IMR-90 (cell line): Measurements from ENCODE around the gene UXS1. TPM values are rescaled to one million over a fixed set of nuclear protein-coding genes. Genes with fewer than 3 reads are reported as not detected.

Experiments used
- ATAC-seq: fragments of 200-7000 bp; cut with Tn5 transposase; 2 replicates; pipeline ENCODE4 v1.9.1; 2020; ENCODE audit warnings: low read depth, mild to moderate bottlenecking, moderate library complexity
- BruUV-seq: library from RNA; stranded (reverse); fragments of 400-500 nt; replicated peaks from 2 replicates; lab custom pipeline; 2021; lab: Mats Ljungman, UMichigan
- CTCF ChIA-PET: fragments of 300-600 bp; formaldehyde crosslinking; extraction: SDS; loops from one replicate; lab custom pipeline; 2021; ENCODE audit warnings: antibody characterized with exemption; lab: Yijun Ruan, JAX
- POLR2A ChIA-PET: fragments of 300-600 bp; sonication (Branson Sonifier 250); formaldehyde crosslinking; loops from one replicate; lab custom pipeline; 2022; ENCODE audit warnings: antibody characterized with exemption; ENCODE audit not compliant: unreplicated experiment; lab: Charles Lee
- DNase-seq: peaks from one replicate; pipeline ENCODE4 v3.0.0; 2013
- H2AFZ ChIP-seq: replicated peaks from 2 replicates; pipeline ENCODE3; 2013; ENCODE audit warnings: low read length, mild to moderate bottlenecking; ENCODE audit not compliant: poor library complexity
- H2AK5ac ChIP-seq: 2 replicates; pipeline ENCODE4 v1.6.1; 2013; ENCODE audit warnings: low read depth, low read length, inconsistent platforms
- H2AK9ac ChIP-seq: replicated peaks from 2 replicates; pipeline ENCODE3; 2013; ENCODE audit warnings: mild to moderate bottlenecking, low read depth, low read length, moderate library complexity; ENCODE audit not compliant: poor library complexity
- H2BK120ac ChIP-seq: 2 replicates; pipeline ENCODE4 v1.6.1; 2013; ENCODE audit warnings: low read depth, low read length, inconsistent platforms
- H2BK15ac ChIP-seq: 3 replicates; pipeline ENCODE4 v1.6.1; 2013; ENCODE audit warnings: low read depth, low read length, inconsistent platforms
- H2BK20ac ChIP-seq: 2 replicates; pipeline ENCODE4 v1.6.1; 2013; ENCODE audit warnings: low read depth, mild to moderate bottlenecking, inconsistent platforms, low read length, moderate library complexity
- H2BK5ac ChIP-seq: 2 replicates; pipeline ENCODE4 v1.6.1; 2013; ENCODE audit warnings: mild to moderate bottlenecking, low read depth, low read length, inconsistent platforms; ENCODE audit not compliant: poor library complexity, severe bottlenecking
- H3K14ac ChIP-seq: replicated peaks from 2 replicates; pipeline ENCODE4 v1.6.1; 2013; ENCODE audit warnings: low read depth, low read length, inconsistent platforms
- H3K18ac ChIP-seq: 2 replicates; pipeline ENCODE4 v1.6.1; 2013; ENCODE audit warnings: low read depth, low read length, control low read depth
- H3K23ac ChIP-seq: 2 replicates; pipeline ENCODE4 v1.6.1; 2013; ENCODE audit warnings: low read depth, low read length, inconsistent platforms
- H3K27ac ChIP-seq: 2 replicates; pipeline ENCODE4 v1.5.1; 2013; ENCODE audit warnings: mild to moderate bottlenecking, control low read depth, low read length; ENCODE audit not compliant: insufficient read depth
- H3K27me3 ChIP-seq: 2 replicates; pipeline ENCODE4 v1.6.1; 2013; ENCODE audit warnings: low read length; ENCODE audit not compliant: control insufficient read depth, insufficient read depth
- H3K36me3 ChIP-seq: 2 replicates; pipeline ENCODE4 v1.6.1; 2013; ENCODE audit warnings: low read length, mixed read lengths; ENCODE audit not compliant: control insufficient read depth, insufficient read depth
- H3K4ac ChIP-seq: 2 replicates; pipeline ENCODE4 v1.6.1; 2013; ENCODE audit warnings: low read depth, low read length, inconsistent platforms
- H3K4me1 ChIP-seq: 2 replicates; pipeline ENCODE4 v1.6.1; 2013; ENCODE audit warnings: low read length, mixed read lengths; ENCODE audit not compliant: control insufficient read depth, insufficient read depth
- H3K4me2 ChIP-seq: 2 replicates; pipeline ENCODE4 v1.6.1; 2013; ENCODE audit warnings: low read depth, mild to moderate bottlenecking, control low read depth, low read length, moderate library complexity
- H3K4me3 ChIP-seq: 2 replicates; pipeline ENCODE4 v1.5.1; 2013; ENCODE audit warnings: low read depth, mild to moderate bottlenecking, control low read depth, low read length, moderate library complexity; ENCODE audit not compliant: insufficient read depth
- H3K56ac ChIP-seq: 2 replicates; pipeline ENCODE4 v1.6.1; 2013; ENCODE audit warnings: low read length, inconsistent platforms; ENCODE audit not compliant: insufficient read depth; ENCODE audit errors: extremely low read depth
- H3K79me1 ChIP-seq, 2 experiments: 2 replicates each; pipeline ENCODE4 v1.6.1; 2013; ENCODE audit warnings: low read length in 2 of 2, inconsistent platforms in 1 of 2, low read depth in 1 of 2
- H3K9ac ChIP-seq: 2 replicates; pipeline ENCODE4 v1.6.1; 2013; ENCODE audit warnings: low read depth, low read length, control low read depth
- H3K9me1 ChIP-seq: 2 replicates; pipeline ENCODE4 v1.6.1; 2013; ENCODE audit warnings: low read length, inconsistent platforms; ENCODE audit not compliant: insufficient read depth
- H3K9me3 ChIP-seq: 2 replicates; pipeline ENCODE4 v1.6.1; 2013; ENCODE audit warnings: low read length; ENCODE audit not compliant: control insufficient read depth, insufficient read depth
- H4K20me1 ChIP-seq: 2 replicates; pipeline ENCODE4 v1.6.1; 2013; ENCODE audit warnings: low read length, inconsistent platforms; ENCODE audit not compliant: insufficient read depth
- H4K5ac ChIP-seq: 2 replicates; pipeline ENCODE4 v1.6.1; 2013; ENCODE audit warnings: mild to moderate bottlenecking, low read depth, low read length, control low read depth
- H4K8ac ChIP-seq, 2 experiments: 2 replicates each; pipeline ENCODE4 v1.6.1; 2013; ENCODE audit warnings: low read depth in 2 of 2, low read length in 2 of 2, control low read depth in 1 of 2, inconsistent platforms in 1 of 2
- H4K91ac ChIP-seq: 2 replicates; pipeline ENCODE4 v1.6.1; 2013; ENCODE audit warnings: low read depth, low read length, inconsistent platforms; ENCODE audit not compliant: insufficient read depth
- MAZ ChIP-seq: IDR thresholded peaks from 2 replicates; pipeline ENCODE4 v1.6.1; 2012; ENCODE audit warnings: low read depth, mild to moderate bottlenecking, low read length, improper control_type of control experiment, moderate library complexity, borderline replicate concordance
- NFE2L2 ChIP-seq: fragments of 150-350 bp; IDR thresholded peaks from 2 replicates; pipeline ENCODE4 v1.6.1; 2016; ENCODE audit warnings: low read depth, mild to moderate bottlenecking, low read length
- RFX5 ChIP-seq: IDR thresholded peaks from 2 replicates; pipeline ENCODE4 v1.8.0; 2012; ENCODE audit warnings: low read depth, mild to moderate bottlenecking, low read length, moderate library complexity
- WGBS, 2 experiments: methylation state at CpG; one replicate each; pipeline versions ENCODE4 v1.1.5 to v1.1.7; 2013; ENCODE audit warnings: missing lambda C conversion rate in 2 of 2; ENCODE audit not compliant: insufficient read length in 1 of 2; ENCODE audit errors: extremely low coverage in 2 of 2; 5-methylcytosine and 5-hydroxymethylcytosine counted together
- dilution Hi-C: fragments of 300-500 bp; cut with HindIII; formaldehyde crosslinking; loops from one replicate; pipeline ENCODE4 v1.14.3; 2018; ENCODE audit warnings: low sequenced_read_pairs; ENCODE audit not compliant: unreplicated experiment
- in situ Hi-C: fragments of 300-500 bp; cut with MboI; formaldehyde crosslinking; loops from 3 replicates; pipeline ENCODE4 v1.14.3; 2019; ENCODE audit warnings: low sequenced_read_pairs, inconsistent platforms, mixed read lengths
- intact Hi-C: fragments of 100-400 bp; cut with micrococcal nuclease; formaldehyde crosslinking; loops from 2 replicates; pipeline ENCODE4 v1.10.0; 2022
- polyA plus RNA-seq, 3 experiments: library from polyadenylated mRNA; depleted of rRNA; stranded (reverse); fragments of >200 nt; gene quantifications; 2 replicates each; pipeline ENCODE4 v1.2.3, GENCODE V29; 2012; ENCODE audit warnings: low replicate concordance in 1 of 3
- total RNA-seq: library from RNA; depleted of rRNA; stranded (reverse); fragments of >200 nt; gene quantifications from 2 replicates; pipeline ENCODE4 v1.2.3, GENCODE V29; 2012

The UXS1 gene
- total and polyA plus RNA-seq, 2 of the 4 experiments (the other 2 are of a cell fraction): 33.7 to 54.3 TPM

GRCh38 chr2:106172649-106173048 is 21.5 kb downstream of the UXS1 start:
- dilution Hi-C loops: no loop called here
- WGBS, 2 experiments: 90% methylated on average over 2 of the region's 2 CpGs; no CpG with 5 or more reads in 1 of the 2 experiments
- Histone ChIP-seq H4K20me1 (peaks cover 27% of the 10 kb centered on the region), H2BK15ac (no peak overlapping the region), H3K4me1 (no peaks in the 10 kb centered on the region; the same call in 1 of the 2 replicates), H3K14ac (no peak overlapping the region), H3K18ac (no peak overlapping the region), H3K36me3 (no peaks in the 10 kb centered on the region), H3K4ac (no peak overlapping the region), H4K5ac (no peak overlapping the region), H3K4me3 (no peak overlapping the region), H2BK20ac (no peak overlapping the region), H3K27ac (no peak overlapping the region), H2BK5ac (no peak overlapping the region), H3K56ac (no peak overlapping the region), H2AK5ac (no peak overlapping the region), H3K9me3 (no peaks in the 10 kb centered on the region), H2AK9ac (no peak overlapping the region), H3K9ac (no peak overlapping the region), H3K4me2 (no peak overlapping the region), H3K9me1 (peaks cover 2% of the 10 kb centered on the region; the same call in 1 of the 2 replicates), H2BK120ac (no peak overlapping the region), H4K8ac (no peak overlapping the region), H3K23ac (no peak overlapping the region), H3K79me1 (peaks cover 3 to 28% of the 10 kb centered on the region in 2 experiments; a peak in 3 of 4 replicates), H4K91ac (no peak overlapping the region), H3K27me3 (no peaks in the 10 kb centered on the region), H2AFZ (no peak overlapping the region)
- ChIA-PET POLR2A (no interaction called here), CTCF (no interaction called here)
- TF ChIP-seq RFX5 (no peak), MAZ (no peak), NFE2L2 (no peak)
- ATAC-seq (no peak), DNase-seq (no peak)
- BruUV-seq: no TSS peak
- intact Hi-C loops: loop anchor here (1.0 kb wide), 1 partner anchor 31 kb away; no protein-coding TSS in a partner anchor
- in situ Hi-C loops: no loop called here
